Stimulated activated naive CD8-positive, alpha-beta T cell treated with anti-CD3 and anti-CD28 coated beads, Interleukin-15, Interleukin-2, amounts not matched to agents 100 ng/mL and 50 ng/mL, for 24 hours (primary cell): ENCODE results near the gene PPT2.
A peak's percentile ranks its signal among the peaks of the same experiment; 100 is the strongest.

Source experiments
- H3K27ac Mint-ChIP-seq: one replicate; pipeline ENCODE4 v1.8.0; 2021; ENCODE audit warnings: mild to moderate bottlenecking, mixed read lengths
- H3K27me3 Mint-ChIP-seq: one replicate; pipeline ENCODE4 v1.8.0; 2021; ENCODE audit warnings: mixed read lengths
- H3K36me3 Mint-ChIP-seq: one replicate; pipeline ENCODE4 v1.8.0; 2021; ENCODE audit warnings: low read depth, mixed read lengths
- H3K4me1 Mint-ChIP-seq: one replicate; pipeline ENCODE4 v1.8.0; 2021; ENCODE audit warnings: low read depth, mixed read lengths
- H3K4me3 Mint-ChIP-seq: one replicate; pipeline ENCODE4 v1.8.0; 2021; ENCODE audit warnings: mild to moderate bottlenecking, mixed read lengths
- H3K9me3 Mint-ChIP-seq: one replicate; pipeline ENCODE4 v1.8.0; 2021; ENCODE audit warnings: mixed read lengths

The PPT2 gene

GRCh38 chr6:32175322-32175710 is 21.4 kb downstream of the PPT2 start:
- Mint-ChIP-seq H3K36me3 (peaks cover 20% of the 10 kb centered on the region), H3K4me1 (peaks cover 71% of the 10 kb centered on the region), H3K4me3 (peak overlapping the region; percentile 96), H3K27ac (peak overlapping the region; percentile 43), H3K9me3 (no peaks in the 10 kb centered on the region), H3K27me3 (no peaks in the 10 kb centered on the region)

DNA sequence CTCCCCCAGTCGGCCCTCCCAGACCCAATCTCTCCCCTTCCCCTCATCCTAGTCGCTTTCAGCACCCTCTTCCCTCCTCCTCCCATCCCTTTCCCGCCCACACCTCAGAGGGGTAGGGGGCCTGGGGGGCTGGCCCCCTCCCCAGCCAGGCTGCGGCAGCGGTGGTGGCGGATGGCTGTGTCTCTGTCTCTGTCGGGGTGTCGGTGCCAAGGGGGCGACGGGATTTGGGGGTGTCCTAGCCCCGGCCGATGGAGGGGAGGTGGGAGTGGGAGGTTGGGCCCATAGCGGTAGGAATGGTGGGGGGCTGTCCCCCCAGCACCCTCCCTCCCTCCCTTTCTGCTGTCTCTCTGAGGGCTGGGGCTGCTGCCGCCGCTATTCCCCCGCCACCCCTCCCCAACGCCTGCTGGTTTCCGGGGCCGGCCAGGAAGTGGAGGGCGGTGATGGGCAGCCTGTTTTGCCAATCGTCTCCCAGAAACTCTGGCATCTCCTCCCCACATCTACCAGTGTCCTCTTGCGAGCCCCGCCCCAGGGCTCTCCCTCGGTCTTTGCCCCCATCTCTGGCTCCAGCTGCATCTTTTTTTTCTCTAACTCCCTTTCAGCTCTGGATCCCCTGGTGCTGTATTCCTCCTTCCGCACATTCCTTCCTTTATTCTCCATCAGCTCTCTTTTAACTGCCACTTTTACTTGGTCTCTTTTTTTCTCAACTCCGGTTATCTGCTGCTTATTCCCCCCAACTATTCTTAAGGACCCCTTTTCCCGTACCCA is 22.0 kb downstream of the PPT2 start, which contains the start of gene AGPAT1:
AGPAT1 (minus strand) TSS at position 374 of the 765 bp plus-strand sequence. CDS start 4,588 bp downstream, outside the sequence.
- H3K27ac Mint-ChIP-seq = peak within 1 kb of the TSS; percentile 96
- H3K4me3 Mint-ChIP-seq = peak within 1 kb of the TSS; percentile 96
- H3K9me3 Mint-ChIP-seq = no peaks in the 10 kb centered on the region
- H3K27me3 Mint-ChIP-seq = no peaks in the 10 kb centered on the region
- peaks cover 25% of the 10 kb centered on the region for H3K36me3 Mint-ChIP-seq
- peaks cover 77% of the 10 kb centered on the region for H3K4me1 Mint-ChIP-seq

- H3K27me3 Mint-ChIP-seq = no peaks in the 10 kb centered on the region
- H3K27ac Mint-ChIP-seq = peak overlapping the region; percentile 96
Observed at GRCh38 chr6:32176476-32177182, 22.7 kb downstream of the PPT2 start.

GRCh38 chr6:32177183-32177787 is 23.3 kb downstream of the PPT2 start:
- Mint-ChIP-seq H3K4me1 (peaks cover 77% of the 10 kb centered on the region), H3K27me3 (no peaks in the 10 kb centered on the region), H3K4me3 (peak overlapping the region; percentile 96), H3K27ac (peak overlapping the region; percentile 96), H3K36me3 (peaks cover 26% of the 10 kb centered on the region), H3K9me3 (no peaks in the 10 kb centered on the region)

More at GRCh38 chr6:32176476-32177182, 22.7 kb downstream of the PPT2 start:
- no peaks in the 10 kb centered on the region for H3K9me3 Mint-ChIP-seq
- H3K4me3 Mint-ChIP-seq = peak overlapping the region; percentile 96
- H3K4me1 Mint-ChIP-seq = peaks cover 77% of the 10 kb centered on the region
- peaks cover 25% of the 10 kb centered on the region for H3K36me3 Mint-ChIP-seq

DNA sequence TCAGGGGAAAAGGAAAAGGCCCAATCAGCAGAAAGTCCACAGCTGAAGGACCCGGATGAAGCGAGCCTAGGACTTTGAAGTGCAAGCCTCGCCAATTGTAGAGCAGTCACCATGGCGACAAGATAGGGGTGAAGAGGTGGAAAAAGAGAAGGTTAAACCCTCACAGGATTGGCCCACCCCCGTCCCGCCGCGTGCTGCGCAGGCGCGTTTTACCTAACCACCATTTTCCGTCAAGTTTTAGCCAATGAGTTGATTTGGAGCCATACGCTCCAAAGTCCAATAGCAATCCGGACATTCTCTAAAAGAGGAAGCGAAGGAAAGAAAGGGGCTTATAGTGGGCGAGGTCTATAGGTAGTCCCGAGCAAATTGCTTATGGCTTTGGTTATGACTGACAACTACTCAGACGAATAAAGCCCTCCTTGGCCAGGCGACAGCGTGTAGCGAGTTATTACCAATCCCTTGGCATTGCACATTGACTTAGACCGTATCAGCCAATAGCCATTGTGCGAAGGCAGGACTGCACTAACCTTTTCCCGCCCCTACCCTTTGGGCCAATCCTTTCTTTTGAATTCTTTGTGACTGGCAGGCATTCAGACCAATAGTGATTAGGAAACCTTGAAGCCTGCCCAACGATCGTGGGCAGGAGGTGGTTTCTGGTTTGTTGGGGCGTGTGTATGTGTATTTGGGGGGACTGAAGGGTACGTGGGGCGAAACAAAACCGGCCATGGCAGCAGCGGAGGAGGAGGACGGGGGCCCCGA is 24.0 kb downstream of the PPT2 start, which contains the start of gene RNF5:
RNF5 (plus strand) TSS at position 618 of the 759 bp plus-strand sequence; CDS start at position 725, 107 bp downstream.
- Mint-ChIP-seq H3K36me3 (peaks cover 31% of the 10 kb centered on the region), H3K27me3 (no peaks in the 10 kb centered on the region), H3K9me3 (no peaks in the 10 kb centered on the region), H3K27ac (peak within 1 kb of the TSS; percentile 96), H3K4me1 (peaks cover 78% of the 10 kb centered on the region), H3K4me3 (peak within 1 kb of the TSS; percentile 96)

DNA sequence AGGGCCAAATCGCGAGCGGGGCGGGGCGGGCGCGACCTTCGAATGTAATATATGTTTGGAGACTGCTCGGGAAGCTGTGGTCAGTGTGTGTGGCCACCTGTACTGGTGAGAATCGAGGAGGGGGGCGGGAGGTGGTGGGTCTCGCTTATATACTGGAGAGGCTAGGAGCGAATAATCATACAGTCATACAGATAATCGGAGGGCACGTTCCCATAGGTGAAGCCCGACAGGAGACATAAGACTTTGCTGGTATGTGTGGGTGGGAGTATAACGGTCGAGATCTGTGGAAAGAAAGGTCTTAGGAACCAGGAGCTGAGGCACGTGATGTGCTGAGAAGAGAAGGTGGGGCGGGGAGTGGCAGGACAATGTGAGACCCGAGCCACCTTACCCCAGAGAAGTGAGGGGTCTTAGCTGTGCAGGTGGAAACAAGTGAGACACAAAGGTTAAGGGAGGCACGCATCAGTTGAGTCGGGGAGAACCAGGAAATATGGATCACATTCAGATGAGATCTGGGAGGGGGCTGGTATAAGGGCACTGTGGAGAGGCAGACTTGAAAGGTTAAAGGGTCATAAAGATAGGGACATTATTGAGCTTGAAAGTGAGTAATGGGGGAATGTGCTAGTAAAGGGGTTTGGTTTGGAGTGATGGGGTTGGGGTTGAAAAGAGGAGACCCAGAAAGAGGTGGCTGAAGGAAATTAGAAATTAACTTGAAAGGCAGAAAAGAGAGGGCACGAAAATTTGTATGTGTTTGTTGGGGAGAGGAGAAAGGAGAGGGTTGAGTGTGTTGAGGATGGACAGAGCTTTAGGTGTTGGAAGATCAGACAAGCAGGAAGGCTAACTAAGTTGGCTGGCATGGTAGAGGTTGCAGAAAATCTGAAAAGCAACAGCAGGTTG is 24.9 kb downstream of the PPT2 start:
- peak overlapping the region; percentile 96 for H3K27ac Mint-ChIP-seq
- peaks cover 78% of the 10 kb centered on the region for H3K4me1 Mint-ChIP-seq
- H3K9me3 Mint-ChIP-seq = no peaks in the 10 kb centered on the region
- H3K36me3 Mint-ChIP-seq = peaks cover 37% of the 10 kb centered on the region
- H3K4me3 Mint-ChIP-seq = peak overlapping the region; percentile 96
- H3K27me3 Mint-ChIP-seq = no peaks in the 10 kb centered on the region

DNA sequence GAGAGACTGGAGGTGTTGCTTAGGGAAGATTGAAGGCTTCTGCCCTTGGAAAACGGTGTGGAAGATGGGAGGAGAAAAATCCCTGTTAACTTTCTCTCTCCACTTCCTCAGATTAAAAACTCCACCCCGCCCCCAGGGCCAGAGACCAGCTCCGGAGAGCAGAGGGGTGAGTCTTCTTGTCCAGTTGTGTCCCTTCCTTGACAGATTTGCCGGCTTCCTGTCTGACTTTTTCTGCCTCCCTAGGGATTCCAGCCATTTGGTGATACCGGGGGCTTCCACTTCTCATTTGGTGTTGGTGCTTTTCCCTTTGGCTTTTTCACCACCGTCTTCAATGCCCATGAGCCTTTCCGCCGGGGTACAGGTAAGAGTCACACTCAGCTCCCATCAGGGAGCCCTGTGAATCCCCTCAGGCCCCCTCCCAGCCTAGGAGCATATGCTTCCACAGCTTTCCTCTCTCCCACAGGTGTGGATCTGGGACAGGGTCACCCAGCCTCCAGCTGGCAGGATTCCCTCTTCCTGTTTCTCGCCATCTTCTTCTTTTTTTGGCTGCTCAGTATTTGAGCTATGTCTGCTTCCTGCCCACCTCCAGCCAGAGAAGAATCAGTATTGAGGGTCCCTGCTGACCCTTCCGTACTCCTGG is 25.9 kb downstream of the PPT2 start:
- Mint-ChIP-seq H3K27me3 (no peaks in the 10 kb centered on the region), H3K9me3 (no peaks in the 10 kb centered on the region), H3K36me3 (peaks cover 37% of the 10 kb centered on the region), H3K4me1 (peaks cover 68% of the 10 kb centered on the region), H3K4me3 (peak overlapping the region; percentile 96), H3K27ac (peak overlapping the region; percentile 96)

GRCh38 chr6:32181148-32181702 is 27.3 kb downstream of the PPT2 start:
- Mint-ChIP-seq H3K4me1 (peaks cover 70% of the 10 kb centered on the region), H3K36me3 (peaks cover 45% of the 10 kb centered on the region), H3K27me3 (no peaks in the 10 kb centered on the region), H3K27ac (peak overlapping the region; percentile 96), H3K9me3 (no peaks in the 10 kb centered on the region), H3K4me3 (no peak overlapping the region)

DNA sequence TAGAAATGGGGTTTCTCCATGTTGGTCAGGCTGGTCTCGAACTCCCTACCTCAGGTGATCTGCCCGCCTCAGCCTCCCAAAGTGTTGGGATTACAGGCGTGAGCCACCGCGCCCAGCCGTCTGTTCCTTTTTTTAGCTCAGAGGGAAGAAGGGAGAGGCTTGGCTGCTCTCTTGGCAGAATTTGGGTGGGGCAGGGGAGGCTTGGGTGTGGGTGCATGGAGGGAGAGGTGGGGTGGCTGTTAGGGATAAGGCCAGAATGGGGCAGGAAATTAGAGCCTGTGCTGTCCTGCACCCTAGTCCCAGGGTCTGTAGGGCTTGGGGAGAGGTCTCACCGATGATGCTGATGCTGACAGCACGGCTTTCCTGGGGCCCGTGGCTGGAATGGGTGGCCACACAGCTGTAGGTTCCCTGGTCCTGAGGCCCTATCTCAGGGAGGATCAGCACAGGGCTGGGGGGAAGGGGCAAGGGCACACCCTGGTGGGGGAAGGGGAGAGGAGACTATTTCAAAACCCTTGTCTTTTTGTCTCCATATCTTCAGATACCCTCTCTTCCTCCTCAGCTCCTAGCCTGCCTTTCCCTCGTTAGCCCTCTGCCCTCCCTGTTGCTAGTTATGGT is 28.1 kb downstream of the PPT2 start:
- no peak overlapping the region for H3K4me3 Mint-ChIP-seq
- peaks cover 53% of the 10 kb centered on the region for H3K36me3 Mint-ChIP-seq
- H3K9me3 Mint-ChIP-seq = no peaks in the 10 kb centered on the region
- H3K27ac Mint-ChIP-seq = no peak overlapping the region
- H3K4me1 Mint-ChIP-seq = peaks cover 70% of the 10 kb centered on the region
- H3K27me3 Mint-ChIP-seq = no peaks in the 10 kb centered on the region

DNA sequence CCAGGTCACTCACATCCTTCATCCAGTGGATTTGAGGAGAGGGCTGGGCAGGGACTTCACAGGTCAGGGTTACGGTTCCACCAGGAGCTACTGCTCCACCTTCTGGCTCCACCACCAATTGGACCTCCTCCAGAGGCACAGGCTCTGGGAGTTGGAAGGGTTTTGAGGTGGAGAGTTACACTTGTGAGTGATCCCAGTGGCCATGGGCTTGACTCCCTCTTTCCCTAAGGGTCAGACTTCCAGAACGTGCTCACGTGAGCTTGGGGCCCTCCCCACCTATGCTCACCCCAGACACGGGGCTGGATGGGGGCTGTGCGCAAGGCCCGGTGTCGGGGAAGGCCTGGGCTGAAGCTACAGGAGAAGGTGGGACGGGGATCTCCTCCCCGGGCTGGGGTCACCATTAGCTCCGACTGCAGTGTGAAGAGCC is 28.6 kb downstream of the PPT2 start:
- H3K36me3 Mint-ChIP-seq = peaks cover 59% of the 10 kb centered on the region
- peak overlapping the region; percentile 51 for H3K27ac Mint-ChIP-seq
- no peak overlapping the region for H3K4me3 Mint-ChIP-seq
- H3K9me3 Mint-ChIP-seq = no peaks in the 10 kb centered on the region
- peaks cover 70% of the 10 kb centered on the region for H3K4me1 Mint-ChIP-seq
- H3K27me3 Mint-ChIP-seq = no peaks in the 10 kb centered on the region

DNA sequence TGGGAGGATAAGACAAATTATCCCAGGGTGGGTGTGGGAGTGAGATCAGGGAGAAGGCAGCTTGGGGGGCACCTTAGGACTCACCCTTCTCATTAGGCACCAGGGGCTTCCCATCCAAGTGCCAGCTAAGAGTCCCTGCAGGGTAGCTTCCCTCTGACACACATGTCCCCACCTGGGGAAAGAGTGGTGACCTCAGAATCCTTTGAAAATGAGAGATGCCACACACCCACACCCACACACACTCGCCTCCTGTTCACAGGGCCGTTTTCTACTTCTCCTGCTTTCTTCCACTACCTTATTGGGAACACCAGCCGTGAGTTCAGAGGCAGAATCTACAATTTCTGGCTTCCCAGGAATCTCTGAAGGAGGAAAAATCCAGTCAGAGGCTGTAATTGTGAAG is 29.1 kb downstream of the PPT2 start:
- H3K36me3 Mint-ChIP-seq = peaks cover 61% of the 10 kb centered on the region
- H3K27ac Mint-ChIP-seq = peak overlapping the region; percentile 51
- no peaks in the 10 kb centered on the region for H3K27me3 Mint-ChIP-seq
- no peaks in the 10 kb centered on the region for H3K9me3 Mint-ChIP-seq
- no peak overlapping the region for H3K4me3 Mint-ChIP-seq
- peaks cover 70% of the 10 kb centered on the region for H3K4me1 Mint-ChIP-seq

GRCh38 chr6:32183483-32184083 is 29.6 kb downstream of the PPT2 start:
- H3K4me3 Mint-ChIP-seq = no peak overlapping the region
- H3K27ac Mint-ChIP-seq = peak overlapping the region; percentile 40
- peaks cover 71% of the 10 kb centered on the region for H3K4me1 Mint-ChIP-seq
- peaks cover 63% of the 10 kb centered on the region for H3K36me3 Mint-ChIP-seq
- no peaks in the 10 kb centered on the region for H3K27me3 Mint-ChIP-seq
- H3K9me3 Mint-ChIP-seq = no peaks in the 10 kb centered on the region
